HG03196 (cell line): Measurements from ENCODE around the gene PTPRM.

Experiments
- ATAC-seq: cut with Tn5 transposase; IDR thresholded peaks from one replicate; pipeline ENCODE4 v1.9.1; 2021; ENCODE audit not compliant: unreplicated experiment

The PTPRM gene

DNA sequence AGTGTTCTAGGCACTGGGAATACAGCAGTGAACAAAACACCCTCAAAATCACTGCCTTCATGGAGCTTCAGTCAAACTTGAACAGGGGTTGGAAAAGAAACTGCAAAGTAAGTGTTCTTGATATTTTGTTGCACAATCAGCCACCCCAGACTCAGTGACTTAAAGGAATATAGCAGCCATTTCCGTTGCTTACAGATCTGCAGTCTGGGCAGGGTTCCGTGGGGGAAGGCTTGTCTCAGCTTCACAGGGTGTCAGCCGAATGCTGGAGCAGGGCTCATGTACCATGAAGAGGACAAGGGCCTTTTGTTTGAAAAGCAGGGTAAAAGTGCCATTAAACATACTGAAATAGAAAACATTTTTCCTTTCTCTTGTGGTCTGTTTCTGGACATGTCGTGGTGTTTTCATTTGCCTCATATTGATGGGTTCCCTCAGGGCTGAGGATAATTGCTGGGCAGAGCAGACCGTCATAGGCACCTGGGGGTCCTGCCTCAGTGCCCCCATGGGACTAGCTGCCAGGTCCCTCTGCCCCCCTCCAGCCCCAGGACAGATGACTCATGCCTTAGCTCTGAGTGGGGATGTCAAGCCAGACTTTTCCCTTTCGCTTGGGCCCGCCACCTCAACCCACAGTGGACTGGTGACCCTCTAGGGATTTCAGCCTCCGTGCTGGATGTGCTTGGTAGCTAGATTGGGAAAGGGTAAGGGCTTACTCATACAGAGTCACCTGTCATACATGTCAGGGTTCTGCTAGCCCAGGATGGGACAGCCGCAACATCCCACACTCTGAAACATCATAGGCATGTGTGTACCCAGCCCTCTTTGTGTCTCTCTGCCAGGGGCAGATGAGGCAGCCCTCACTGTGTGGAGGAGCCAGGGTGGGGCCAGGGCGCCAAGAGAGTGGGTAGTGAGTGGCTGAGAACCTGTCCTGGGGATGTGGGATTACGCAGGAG lies 96.5 kb downstream of the PTPRM start:
- no peak for ATAC-seq

DNA sequence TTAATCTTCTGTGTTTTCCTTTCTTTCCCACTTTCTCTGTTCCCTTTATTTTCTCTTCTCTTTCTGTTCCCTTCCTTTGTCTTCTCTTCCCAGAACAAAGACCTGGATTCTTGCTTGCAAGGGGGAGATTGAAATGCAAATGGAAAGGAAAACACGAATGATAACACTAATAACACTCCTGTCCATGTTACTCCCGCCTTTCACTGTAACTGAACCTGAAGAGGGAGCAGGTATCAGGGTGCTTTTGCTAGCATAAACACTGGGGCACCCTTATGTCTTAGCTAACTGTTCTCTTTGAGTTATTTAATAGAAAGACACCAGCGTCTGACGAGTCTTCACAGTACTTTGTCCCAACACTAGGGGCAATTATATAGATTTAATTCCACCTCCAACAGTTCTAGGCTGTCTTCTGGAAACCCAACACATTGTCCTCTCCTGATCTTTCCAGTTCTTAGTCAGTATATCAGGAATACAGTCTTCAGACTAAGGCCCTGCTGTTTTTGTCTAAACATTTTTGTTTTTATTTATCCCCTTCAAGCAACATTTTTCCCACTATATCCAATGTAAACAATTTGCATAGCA lies 99.2 kb downstream of the PTPRM start:
- ATAC-seq, result no peak

DNA sequence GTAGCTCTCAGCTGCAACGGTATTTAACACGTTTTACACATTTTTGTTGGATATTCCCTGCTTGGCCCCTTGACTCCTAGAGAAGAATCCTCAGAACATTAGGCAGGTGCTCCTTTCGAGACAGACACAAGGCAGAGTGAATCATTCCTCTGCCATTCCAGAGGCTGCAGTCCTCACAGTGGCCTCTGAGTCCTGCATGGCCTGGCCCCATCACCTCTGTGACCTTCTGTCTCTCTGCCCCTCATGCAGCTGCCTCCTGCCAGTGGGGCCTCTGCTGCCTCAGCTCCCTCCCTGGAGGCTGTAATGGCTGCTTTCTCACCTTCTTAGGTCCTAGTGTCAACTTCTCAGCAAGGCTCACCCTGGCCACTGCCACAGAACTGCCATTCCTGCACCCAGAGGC lies 101.3 kb downstream of the PTPRM start:
- no peak for ATAC-seq

DNA sequence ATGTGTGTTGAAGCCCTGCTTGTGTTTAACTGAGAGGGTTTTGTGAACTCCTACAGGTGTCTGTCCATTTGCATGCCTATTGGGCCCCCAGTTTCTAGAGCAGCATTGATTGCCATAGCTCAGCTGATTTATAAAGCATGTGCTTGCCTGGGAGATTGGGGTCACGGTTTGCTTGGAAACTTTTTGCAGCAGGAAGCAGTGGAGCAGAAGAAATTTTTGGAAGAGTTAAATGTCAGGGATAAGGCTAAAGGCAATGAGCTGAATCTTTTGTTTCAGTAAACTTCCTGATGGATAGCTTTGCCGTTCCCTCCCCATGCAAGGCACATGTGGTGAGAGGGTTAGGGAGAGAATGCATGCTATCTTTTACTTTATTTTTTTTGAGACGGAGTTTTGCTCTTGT lies 102.2 kb downstream of the PTPRM start:
- ATAC-seq, result no peak

DNA sequence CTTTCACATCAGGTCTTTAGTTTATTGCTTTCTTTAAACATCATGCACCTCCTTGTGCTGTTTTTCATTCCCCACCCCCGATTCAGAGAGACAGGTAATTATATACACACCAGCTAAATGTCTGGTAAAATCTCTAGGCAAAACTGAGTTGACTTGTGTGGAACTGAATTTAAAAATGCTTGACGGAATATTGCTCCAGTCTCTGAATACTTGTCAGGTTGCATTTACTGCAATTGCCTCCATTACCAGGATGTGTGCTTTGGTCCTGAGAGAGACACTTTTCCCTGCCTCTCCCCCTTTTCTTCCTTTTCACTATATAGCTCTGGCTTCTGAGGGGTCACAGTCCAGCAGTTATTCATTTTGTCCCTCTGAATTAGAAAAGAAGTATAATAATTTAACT lies 104.0 kb downstream of the PTPRM start:
- ATAC-seq, result no peak

DNA sequence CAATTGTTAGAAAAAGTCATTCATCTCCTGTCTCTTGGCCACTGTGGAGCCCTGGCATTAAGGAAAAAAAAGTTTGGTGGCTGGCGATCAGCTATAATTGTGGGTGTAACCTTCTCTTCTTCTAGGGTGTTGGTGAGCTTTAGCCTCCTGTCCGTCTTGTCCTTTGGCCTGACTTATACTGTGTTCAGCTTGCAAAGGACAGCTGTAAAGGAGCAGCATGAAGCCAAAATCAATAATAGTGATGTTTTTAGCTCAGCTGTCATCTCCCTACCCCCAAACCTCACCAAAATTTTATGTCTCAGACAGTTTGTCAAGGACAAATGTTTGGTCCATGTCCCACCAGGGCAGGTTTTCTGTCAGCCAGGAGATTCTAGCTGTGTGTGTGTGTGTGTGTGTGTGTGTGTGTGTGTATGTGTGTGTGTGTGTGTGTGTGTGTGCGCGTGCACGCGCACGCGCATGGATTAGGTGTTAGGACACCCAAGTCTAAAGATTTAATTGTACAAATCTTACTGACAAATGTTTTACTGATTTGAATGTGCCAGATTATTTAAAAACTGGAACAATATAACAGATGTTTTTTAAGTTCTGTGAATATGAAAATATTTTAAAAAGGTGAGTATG lies 109.2 kb downstream of the PTPRM start:
- ATAC-seq, result no peak

DNA sequence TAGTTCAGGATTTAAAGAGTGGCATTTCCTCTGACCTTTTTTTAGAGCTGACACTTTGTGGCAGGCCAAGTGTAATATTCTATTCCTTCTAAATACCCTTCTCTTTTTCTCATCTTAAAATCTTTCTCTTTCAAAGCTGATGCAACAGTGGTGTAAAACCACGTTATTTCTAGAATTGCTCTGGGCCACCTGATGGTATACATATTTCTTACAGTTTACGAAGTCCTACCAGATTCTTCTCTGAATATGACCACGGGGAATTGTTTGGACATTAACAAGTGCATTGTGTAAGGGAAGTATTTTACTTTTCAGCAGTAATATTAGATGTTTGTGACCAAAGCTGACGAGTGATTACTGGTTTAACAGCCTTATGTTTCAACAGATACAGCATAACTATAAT lies 109.9 kb downstream of the PTPRM start:
- ATAC-seq, result no peak

DNA sequence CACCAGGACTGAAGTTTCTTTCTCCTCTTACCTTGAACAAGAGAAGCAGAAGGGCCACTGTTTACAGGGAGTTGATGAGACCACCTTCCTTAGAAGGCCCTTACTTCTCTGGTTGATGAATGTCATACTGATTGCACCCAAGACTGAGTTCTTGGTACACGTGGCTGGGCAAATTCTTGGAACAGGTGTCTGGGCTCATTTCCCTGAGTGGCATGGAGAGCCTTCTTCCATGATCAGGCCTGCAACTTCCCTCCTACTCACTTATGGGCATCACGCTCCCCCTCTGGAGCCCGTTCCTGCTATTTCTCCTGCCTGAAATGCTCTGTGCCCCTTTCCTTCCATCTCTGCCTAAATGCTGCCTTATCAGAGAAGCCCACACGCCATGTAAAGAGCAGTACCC lies 110.3 kb downstream of the PTPRM start:
- ATAC-seq, result no peak

DNA sequence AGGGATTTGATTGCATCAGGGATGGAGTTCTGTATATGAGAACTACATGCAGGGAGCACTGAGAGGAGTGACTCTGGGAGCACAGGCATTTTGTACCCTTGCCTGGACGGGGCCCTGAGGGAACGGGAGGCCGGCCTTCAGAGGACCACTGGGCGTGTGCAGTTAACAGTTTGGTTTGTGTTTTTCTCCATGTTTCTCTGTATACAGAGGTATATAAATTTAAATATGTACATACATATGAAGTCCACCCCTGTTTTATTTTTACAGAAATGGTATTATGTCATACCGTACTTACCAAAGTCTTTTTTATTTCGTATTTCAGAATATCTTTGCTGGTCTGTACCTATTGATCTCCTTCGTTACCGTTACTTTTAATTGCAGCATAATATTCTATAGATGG lies 111.3 kb downstream of the PTPRM start:
- ATAC-seq, result no peak

DNA sequence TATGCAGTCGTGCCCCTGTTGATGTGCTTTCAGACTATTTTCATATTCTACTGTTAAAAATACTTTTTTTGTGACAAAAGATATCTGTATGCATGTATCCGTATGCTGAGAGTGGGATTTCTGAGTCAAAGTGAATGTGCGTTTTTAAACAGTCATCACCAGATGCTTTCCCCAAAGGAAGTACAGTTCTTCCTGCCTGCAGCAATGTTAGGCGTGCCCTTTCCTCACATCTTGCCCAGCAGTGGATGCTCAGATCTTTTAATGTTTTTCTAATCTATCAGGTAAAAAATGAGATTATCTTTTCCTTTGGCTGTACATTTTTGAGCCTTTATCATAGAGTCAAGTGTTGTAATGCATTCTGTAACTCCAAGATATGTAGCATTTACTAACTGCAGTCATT lies 111.7 kb downstream of the PTPRM start:
- no peak for ATAC-seq

DNA sequence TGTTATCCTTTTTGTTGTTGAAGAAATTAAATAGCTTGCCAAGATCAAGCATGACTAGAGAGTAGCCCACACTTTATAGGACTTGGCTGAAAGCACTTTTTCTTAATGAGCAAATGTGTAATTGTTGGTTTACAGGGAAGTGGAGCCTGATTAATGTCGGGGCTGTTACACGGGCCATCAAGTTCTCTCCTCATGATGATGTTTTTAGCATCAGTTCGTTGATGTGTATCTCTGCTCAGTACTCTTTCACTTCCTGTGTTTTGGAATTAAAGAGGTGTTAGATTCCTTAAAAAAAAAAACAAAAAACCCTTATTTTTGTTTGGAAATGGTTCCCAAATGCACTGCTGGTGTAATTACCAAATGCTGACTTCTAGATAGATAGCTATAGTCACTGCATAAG lies 114.2 kb downstream of the PTPRM start:
- no peak for ATAC-seq

DNA sequence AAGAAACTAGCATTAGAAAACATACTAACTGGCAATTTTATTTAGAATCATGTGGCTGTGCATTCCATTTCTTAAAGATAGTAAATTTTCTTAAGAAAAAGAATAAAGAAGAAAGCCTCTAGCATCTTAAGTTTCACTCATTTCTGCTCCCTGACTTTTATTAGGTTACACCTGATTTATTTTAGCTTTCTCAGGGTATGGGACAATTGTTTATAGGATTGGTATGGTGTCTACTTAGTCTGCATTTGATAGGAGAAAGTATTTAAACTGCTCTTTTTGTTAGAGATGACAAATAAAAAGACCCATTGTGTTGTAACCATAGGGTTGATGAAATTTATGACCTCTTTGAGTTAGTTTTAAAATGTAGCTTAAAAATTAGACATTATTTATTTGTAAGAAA lies 115.2 kb downstream of the PTPRM start:
- no peak for ATAC-seq

DNA sequence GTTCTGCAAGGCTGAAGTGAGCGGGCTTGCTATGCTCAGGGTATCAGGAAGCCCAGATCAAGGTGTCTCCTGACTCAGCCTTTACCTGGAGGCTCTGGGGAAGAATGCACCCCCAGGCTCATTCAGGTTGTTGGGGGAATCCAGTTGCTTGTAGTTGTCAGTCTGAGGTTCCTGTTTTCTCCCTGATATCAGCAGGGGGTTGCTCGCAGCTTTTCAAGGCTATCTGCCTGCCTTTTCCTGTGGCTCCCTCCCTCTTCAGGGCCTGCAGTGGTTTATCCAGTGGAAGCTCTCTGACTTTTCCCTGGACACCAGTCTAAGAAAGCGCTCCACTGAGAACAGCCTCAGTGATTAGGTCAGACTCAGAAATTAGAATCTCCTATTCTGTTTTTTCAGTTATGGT lies 116.6 kb downstream of the PTPRM start:
- no peak for ATAC-seq

DNA sequence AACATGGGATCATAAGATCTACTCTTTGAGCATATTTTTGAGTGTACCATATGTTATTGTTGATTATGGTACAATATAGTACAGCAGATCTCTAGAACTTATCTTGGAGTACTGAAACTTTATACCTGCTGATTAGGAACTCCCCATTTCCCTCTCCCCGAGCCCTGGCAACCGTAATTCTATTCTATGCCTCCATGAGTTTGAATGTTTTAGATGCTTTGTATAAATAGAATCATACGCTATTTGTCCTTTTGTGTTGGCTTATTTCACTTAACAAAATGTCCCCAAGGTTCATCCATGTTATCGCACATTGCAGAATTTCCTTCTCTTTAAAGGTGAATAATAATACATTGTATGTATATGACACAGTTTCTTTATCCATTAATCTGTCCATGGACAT lies 117.2 kb downstream of the PTPRM start:
- ATAC-seq, result no peak

DNA sequence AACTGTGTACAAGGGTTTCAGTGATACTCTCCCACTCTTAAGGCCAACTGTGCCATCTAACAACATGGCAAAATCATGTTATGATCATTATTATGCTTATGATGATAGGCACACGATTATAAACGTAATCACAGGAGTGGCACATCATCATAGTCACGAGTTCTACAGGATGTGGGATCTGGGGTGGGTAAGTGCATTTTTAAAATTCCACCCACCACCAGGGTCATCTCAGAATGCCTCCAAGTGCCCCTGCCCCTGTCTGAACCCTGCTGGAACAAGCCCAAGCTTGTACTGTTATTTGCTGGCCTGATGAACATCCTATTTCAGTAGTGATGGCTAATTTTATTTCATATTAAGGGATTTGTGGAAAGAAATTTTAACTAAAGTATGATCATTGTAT lies 117.8 kb downstream of the PTPRM start:
- no peak for ATAC-seq

DNA sequence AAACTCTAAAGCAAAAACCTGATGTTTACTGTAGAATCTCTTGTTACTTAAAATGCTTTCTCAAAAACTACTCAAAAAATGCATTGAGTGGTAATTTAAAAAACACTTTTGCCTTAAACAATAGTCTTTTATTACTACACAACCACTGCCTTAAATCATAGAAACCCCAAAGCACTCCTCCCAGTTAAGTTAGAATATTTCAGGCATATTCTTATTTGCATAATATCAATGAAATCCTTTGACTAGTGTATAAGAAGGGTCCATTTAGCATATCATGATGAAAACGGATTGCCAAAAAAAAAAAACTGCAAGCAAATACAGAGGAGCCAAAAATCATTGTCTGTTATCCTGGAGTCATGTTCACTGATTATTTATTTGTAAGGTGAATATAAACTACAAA lies 119.2 kb downstream of the PTPRM start:
- no peak for ATAC-seq

DNA sequence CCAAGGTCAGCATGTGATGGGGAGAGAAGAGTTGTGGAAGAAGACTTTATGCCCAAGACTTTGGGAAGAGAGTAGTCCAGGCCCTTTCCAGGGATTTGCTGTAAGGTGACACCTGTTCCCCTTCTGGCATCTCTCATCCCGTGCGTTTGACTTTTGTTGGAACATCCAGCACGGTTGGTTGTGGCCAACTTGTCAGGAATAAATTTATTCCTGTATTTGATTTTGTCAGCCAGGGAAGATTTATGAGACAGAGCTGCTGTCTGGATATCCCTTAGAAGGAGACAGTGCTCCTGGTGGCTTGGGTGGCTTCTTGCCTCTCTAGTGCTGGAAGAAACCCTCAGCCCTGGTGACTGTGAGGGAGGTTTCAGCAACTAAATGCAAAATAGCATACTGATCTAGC lies 121.5 kb downstream of the PTPRM start:
- no peak for ATAC-seq

DNA sequence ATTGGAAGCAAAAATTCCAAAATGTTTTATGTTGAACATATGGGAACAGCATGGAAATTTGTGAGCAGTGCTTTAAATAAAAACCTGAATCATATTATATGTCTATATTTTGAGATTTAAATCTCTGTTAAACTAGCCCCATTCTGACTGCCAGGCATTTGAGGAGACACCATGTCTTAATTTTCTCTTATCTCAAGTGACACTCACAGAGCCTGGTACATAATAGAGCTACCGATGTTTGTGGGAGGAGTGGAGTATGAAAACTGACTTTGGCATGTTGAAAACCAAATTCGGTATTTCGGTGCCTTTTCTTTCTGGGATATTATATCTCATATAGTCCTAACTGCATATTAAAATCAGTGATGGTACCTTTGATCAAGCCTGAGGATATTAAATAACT lies 124.1 kb downstream of the PTPRM start:
- no peak for ATAC-seq

DNA sequence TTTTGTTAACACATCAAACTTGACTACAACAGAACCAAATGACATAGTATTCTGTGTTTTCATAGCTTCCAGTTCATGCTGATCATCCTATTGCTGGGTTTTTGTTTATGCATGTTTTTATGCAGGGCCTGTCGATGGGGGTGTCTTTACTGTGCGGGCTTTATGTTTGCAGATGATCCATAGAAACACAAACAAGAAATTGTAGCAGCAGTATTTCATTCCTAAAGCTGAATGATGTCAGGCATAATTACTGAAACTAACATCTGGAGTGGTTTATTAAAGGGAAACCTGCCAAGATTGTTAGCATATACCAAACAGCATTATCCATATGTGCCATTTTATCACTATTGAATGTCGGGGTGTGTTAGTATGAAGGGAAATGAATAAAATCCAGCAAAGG lies 129.7 kb downstream of the PTPRM start:
- ATAC-seq, result no peak

DNA sequence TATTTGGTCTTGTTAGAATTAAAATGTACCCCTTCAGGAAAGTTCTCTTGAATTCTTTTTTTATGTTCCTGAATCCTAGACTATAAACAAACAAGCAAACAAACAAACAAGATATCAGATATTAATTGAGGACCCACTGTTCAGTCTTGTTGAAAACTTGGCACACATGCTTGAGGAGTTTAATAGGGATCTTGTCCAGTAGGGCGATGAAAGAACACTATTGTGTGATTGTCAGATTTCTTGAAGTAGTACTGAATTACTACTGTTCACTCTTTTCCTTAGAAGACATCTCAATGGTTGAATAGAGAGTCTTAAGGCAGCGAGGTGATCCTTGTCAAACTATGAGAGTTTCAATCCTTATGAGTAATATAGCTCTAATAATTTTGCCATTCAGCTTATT lies 130.2 kb downstream of the PTPRM start:
- no peak for ATAC-seq

DNA sequence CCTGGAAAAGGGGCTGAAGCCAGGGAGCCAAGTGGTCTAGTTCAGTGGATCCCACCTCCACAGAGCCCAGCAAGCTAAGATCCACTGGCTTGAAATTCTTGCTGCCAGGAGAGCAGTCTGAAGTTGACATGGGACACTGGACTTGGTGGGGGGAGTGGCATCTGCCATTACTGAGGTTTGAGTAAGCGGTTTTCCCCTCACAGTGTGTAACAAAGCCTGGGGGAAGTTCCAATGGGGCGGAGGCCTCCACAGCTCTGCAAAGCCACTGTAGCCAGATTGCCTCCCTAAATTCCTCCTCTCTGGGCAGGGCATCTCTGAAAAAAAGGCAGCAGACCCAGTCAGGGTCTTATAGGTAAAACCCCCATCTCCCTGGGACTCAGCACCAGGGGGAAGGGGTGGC lies 144.4 kb downstream of the PTPRM start:
- ATAC-seq, result no peak

DNA sequence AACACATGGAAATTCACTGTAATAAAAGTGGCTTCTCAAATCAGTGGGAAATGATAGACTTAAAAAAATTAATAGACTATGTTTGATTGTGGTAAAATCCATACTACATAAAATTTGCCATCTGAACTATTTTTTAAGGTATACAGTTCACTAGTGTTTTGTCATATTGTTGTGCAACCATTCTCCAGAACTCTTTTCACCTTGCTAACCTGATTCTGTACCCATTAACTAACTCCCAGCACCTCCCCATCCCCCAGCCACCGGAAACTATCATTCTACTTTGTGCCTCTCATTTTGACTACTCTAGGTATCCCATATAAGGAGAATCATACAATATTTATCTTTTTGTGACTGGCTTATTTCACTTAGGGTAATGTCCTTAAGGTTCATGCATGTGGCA lies 153.3 kb downstream of the PTPRM start:
- no peak for ATAC-seq
